ENCODE results near the gene LILRA5.

DNA sequence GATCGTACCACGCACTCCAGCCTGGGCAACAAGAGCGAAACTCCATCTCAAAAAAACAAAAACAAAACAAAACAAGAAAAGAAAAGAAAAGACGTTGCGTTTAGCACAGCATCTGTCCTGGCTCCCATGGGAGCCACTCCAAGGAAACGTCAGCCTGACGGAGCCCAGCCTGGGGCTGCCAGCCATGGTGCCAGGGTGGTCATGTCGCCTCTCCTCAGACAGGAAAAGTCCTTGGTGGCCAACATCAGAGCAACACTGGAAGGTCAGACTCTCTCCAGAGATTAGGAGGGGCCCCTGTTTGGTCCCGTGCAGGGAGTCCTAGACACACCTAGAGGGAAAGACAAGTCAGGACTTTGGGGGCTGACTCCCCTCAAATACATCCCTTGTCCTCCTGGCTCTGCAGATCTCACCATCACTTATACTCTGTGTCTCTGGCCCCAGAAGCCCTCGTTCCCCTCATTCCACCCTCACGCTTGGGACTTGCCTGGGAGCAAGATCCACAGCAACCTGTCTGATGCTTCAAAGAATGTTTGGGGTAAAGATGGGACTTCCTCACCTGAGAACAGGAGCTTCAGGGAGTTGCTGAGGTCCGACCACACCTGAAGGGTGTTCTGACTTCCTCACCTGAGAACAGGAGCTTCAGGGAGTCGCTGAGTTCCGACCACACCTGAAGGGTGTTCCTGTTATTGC lies 16.7 kb upstream of the LILRA5 start:
- TF ChIP-seq, protein P1, sequence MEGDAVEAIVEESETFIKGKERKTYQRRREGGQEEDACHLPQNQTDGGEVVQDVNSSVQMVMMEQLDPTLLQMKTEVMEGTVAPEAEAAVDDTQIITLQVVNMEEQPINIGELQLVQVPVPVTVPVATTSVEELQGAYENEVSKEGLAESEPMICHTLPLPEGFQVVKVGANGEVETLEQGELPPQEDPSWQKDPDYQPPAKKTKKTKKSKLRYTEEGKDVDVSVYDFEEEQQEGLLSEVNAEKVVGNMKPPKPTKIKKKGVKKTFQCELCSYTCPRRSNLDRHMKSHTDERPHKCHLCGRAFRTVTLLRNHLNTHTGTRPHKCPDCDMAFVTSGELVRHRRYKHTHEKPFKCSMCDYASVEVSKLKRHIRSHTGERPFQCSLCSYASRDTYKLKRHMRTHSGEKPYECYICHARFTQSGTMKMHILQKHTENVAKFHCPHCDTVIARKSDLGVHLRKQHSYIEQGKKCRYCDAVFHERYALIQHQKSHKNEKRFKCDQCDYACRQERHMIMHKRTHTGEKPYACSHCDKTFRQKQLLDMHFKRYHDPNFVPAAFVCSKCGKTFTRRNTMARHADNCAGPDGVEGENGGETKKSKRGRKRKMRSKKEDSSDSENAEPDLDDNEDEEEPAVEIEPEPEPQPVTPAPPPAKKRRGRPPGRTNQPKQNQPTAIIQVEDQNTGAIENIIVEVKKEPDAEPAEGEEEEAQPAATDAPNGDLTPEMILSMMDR (conservative IDR thresholded peaks at IDR 0.05), result no peak
- TF ChIP-seq ZFX (IDR thresholded peaks at IDR 0.05), result no peak

All from C4-2B (cell line).